ENCODE results near the gene SORCS3. TPM values are rescaled to one million over a fixed set of nuclear protein-coding genes. Genes with fewer than 3 reads are reported as not detected.

Gene SORCS3
- total RNA-seq, 1 donor from 2014 or later = not detected

GRCh38 chr10:105192146-105192545 is 551.1 kb downstream of the SORCS3 start:
- intact Hi-C loops (cut with DNase I) = no loop called here
- Histone ChIP-seq H3K27ac (no peak overlapping the region), H3K27me3 (ENCODE audit: low read depth) (no peaks in the 10 kb centered on the region), H3K4me1 (no peaks in the 10 kb centered on the region), H3K36me3 (no peaks in the 10 kb centered on the region), H3K4me3 (no peak overlapping the region), H3K9me3 (no peaks in the 10 kb centered on the region)
- TF ChIP-seq, protein P1, sequence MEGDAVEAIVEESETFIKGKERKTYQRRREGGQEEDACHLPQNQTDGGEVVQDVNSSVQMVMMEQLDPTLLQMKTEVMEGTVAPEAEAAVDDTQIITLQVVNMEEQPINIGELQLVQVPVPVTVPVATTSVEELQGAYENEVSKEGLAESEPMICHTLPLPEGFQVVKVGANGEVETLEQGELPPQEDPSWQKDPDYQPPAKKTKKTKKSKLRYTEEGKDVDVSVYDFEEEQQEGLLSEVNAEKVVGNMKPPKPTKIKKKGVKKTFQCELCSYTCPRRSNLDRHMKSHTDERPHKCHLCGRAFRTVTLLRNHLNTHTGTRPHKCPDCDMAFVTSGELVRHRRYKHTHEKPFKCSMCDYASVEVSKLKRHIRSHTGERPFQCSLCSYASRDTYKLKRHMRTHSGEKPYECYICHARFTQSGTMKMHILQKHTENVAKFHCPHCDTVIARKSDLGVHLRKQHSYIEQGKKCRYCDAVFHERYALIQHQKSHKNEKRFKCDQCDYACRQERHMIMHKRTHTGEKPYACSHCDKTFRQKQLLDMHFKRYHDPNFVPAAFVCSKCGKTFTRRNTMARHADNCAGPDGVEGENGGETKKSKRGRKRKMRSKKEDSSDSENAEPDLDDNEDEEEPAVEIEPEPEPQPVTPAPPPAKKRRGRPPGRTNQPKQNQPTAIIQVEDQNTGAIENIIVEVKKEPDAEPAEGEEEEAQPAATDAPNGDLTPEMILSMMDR (IDR thresholded peaks at IDR 0.05) = no peak
- ATAC-seq (no peak), DNase-seq (no peak)

GRCh38 chr10:105192861-105193260 is 551.8 kb downstream of the SORCS3 start:
- no peaks in the 10 kb centered on the region for H3K4me1 ChIP-seq
- H3K4me3 ChIP-seq = no peak overlapping the region
- H3K27me3 ChIP-seq (ENCODE audit: low read depth) = no peaks in the 10 kb centered on the region
- no peak overlapping the region for H3K27ac ChIP-seq
- H3K9me3 ChIP-seq = no peaks in the 10 kb centered on the region
- intact Hi-C loops (cut with DNase I) = no loop called here
- ATAC-seq (no peak), DNase-seq (no peak)
- TF ChIP-seq, protein P1 (IDR thresholded peaks at IDR 0.05) = no peak
- no peaks in the 10 kb centered on the region for H3K36me3 ChIP-seq

DNA sequence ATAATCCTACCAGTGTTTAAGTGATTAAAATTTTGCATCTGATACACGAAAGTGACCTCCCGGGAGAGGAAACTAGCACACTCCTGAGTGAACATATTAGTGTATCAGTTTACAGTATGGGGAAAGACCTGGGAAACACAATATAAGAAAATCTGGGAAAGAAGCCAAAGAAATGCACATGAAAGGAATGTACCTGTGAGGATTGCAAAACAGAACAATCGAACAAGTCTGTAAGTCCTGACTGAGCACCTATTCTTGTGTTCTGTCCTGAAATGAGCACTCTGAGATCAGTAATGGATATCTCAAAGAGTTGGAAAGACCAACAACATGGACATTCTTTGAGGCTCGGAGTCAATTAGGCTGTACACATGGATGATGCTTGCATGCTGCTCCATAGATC is 554.7 kb downstream of the SORCS3 start:
- Histone ChIP-seq H3K27ac (no peak overlapping the region), H3K27me3 (ENCODE audit: low read depth) (no peaks in the 10 kb centered on the region), H3K4me3 (no peak overlapping the region), H3K36me3 (no peaks in the 10 kb centered on the region), H3K4me1 (no peaks in the 10 kb centered on the region), H3K9me3 (no peaks in the 10 kb centered on the region)
- ATAC-seq (no peak), DNase-seq (no peak)
- intact Hi-C loops (cut with DNase I) = no loop called here
- TF ChIP-seq, protein P1 (IDR thresholded peaks at IDR 0.05) = no peak

DNA sequence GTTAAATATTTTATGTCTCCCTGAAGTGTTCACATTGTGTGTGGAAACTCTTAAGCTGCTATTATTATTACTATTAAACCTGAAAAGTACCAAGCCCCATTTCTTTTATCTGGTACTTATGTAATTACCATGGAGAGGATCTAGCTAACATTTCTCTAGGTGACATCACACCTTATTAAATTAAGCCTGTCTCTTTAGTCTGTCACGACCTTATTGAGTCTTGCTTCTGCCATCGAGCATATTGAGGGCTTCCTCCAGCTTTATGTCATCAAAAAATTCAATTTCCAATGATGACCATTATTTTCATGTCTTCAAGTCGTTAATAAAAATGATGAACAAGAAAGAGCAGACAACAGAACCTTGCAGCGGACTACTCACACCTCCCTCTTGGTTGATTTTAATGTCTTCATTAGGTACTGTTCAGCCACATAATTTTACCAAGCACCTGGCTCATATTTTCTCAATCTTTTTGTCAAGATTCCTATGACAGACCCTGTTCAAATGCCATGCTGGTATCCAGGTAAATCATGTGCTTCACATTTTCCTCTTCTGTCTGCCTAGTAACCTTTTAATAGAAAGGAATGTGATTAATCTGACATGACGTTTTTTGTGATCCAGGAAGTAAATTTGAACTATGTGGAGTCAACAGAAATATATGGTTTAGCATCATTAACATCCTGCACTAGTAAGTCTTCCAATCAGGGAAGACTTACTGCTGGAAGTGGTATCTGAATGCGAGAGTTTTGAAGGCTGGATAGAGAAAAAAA is 556.7 kb downstream of the SORCS3 start:
- Histone ChIP-seq H3K27ac (no peak overlapping the region), H3K27me3 (ENCODE audit: low read depth) (no peaks in the 10 kb centered on the region), H3K9me3 (no peaks in the 10 kb centered on the region), H3K4me1 (no peaks in the 10 kb centered on the region), H3K4me3 (no peak overlapping the region), H3K36me3 (no peaks in the 10 kb centered on the region)
- intact Hi-C loops (cut with DNase I) = no loop called here
- TF ChIP-seq, protein P1 (IDR thresholded peaks at IDR 0.05) = no peak
- no peak for DNase-seq
- no peak for ATAC-seq

DNA sequence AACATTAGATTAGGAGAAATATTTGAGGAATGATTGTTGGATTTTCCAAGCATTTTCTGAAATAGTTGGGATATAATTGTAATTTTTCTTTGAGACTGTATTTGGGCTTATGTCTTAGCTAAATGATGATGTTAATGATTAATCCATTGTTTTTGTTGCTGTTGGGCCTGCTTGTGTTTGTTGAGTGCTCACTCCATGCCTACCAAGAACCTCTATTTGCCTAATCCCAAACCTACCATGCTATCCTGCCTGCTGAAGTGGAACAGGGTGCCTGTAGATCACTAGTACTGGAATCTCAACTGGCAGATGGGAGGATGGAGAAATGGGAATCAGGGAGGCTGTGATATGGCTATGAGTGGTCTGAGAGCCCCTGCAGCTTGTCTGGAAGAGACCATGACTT is 565.5 kb downstream of the SORCS3 start:
- Histone ChIP-seq H3K27me3 (ENCODE audit: low read depth) (no peaks in the 10 kb centered on the region), H3K4me1 (no peaks in the 10 kb centered on the region), H3K27ac (no peak overlapping the region), H3K4me3 (no peak overlapping the region), H3K9me3 (no peaks in the 10 kb centered on the region), H3K36me3 (no peaks in the 10 kb centered on the region)
- no peak for DNase-seq
- TF ChIP-seq, protein P1 (IDR thresholded peaks at IDR 0.05) = no peak
- no peak for ATAC-seq
- intact Hi-C loops (cut with DNase I) = no loop called here

Data from lower lobe of right lung (tissue), 2 donors.